ENCODE measurements around the gene VPS26C. TPM values are rescaled to one million over a fixed set of nuclear protein-coding genes. Genes with fewer than 3 reads are reported as not detected.

VPS26C gene
- total RNA-seq, 1 experiment from 2014 or later = 62.8 TPM

- TF ChIP-seq GABPB1 (CRISPR knock-in tag; IDR thresholded peaks at IDR 0.05) (no peak), ATF3 (CRISPR knock-in tag; conservative IDR thresholded peaks at IDR 0.05) (no peak), ATF2 (CRISPR knock-in tag; IDR thresholded peaks at IDR 0.05; ENCODE audit: borderline replicate concordance, low read depth) (no peak)
- TF ChIP-seq, protein P1, sequence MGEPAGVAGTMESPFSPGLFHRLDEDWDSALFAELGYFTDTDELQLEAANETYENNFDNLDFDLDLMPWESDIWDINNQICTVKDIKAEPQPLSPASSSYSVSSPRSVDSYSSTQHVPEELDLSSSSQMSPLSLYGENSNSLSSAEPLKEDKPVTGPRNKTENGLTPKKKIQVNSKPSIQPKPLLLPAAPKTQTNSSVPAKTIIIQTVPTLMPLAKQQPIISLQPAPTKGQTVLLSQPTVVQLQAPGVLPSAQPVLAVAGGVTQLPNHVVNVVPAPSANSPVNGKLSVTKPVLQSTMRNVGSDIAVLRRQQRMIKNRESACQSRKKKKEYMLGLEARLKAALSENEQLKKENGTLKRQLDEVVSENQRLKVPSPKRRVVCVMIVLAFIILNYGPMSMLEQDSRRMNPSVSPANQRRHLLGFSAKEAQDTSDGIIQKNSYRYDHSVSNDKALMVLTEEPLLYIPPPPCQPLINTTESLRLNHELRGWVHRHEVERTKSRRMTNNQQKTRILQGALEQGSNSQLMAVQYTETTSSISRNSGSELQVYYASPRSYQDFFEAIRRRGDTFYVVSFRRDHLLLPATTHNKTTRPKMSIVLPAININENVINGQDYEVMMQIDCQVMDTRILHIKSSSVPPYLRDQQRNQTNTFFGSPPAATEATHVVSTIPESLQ (CRISPR knock-in tag; IDR thresholded peaks at IDR 0.05) = no peak
Measured at GRCh38 chr21:37245151-37245550, 22.0 kb downstream of the VPS26C start (continued).

DNA sequence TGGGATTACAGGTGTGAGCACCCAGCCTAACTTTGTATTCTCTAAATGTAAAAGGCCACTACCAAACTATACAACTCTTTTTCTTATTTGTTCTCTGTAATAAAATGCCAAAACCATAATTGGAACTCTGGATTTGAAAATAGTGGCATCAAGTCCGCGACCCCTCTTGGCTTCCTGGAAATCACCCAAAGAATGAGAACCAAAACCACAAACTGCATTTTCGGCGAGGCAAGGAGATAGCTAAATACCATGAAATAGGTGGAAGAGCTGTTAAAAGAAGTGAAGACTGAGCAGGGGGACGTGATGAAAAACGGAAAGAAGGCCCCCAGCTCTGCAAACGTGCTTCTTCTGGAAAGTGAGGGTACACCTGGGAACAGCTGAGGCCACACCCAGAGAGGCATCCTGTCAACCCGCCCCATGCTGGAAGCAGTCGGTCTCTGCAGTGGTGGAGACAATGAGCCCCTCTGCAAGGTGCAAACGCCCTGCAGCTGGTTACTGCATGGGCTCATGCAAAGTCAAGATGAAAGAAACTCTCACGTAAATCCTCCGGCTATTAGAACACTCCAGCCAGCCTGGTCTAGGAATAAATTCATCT, 22.5 kb downstream of the VPS26C start:
- ChIA-PET CTCF (no interaction called here), POLR2A (no interaction called here)
- Mint-ChIP-seq H3K9me3 (no peaks in the 10 kb centered on the region), H3K36me3 (peaks cover 10% of the 10 kb centered on the region; the same call in 1 of the 2 replicates), H3K4me1 (peaks cover 40% of the 10 kb centered on the region), H3K27ac (peak overlapping the region; percentile 33; the same call in 1 of the 2 replicates), H3K4me3 (no peak overlapping the region), H3K27me3 (ENCODE audit: low read depth) (no peaks in the 10 kb centered on the region)
- TF ChIP-seq, protein P2, sequence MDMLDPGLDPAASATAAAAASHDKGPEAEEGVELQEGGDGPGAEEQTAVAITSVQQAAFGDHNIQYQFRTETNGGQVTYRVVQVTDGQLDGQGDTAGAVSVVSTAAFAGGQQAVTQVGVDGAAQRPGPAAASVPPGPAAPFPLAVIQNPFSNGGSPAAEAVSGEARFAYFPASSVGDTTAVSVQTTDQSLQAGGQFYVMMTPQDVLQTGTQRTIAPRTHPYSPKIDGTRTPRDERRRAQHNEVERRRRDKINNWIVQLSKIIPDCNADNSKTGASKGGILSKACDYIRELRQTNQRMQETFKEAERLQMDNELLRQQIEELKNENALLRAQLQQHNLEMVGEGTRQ (CRISPR knock-in tag; IDR thresholded peaks at IDR 0.05) = no peak
- TF ChIP-seq, protein P3, sequence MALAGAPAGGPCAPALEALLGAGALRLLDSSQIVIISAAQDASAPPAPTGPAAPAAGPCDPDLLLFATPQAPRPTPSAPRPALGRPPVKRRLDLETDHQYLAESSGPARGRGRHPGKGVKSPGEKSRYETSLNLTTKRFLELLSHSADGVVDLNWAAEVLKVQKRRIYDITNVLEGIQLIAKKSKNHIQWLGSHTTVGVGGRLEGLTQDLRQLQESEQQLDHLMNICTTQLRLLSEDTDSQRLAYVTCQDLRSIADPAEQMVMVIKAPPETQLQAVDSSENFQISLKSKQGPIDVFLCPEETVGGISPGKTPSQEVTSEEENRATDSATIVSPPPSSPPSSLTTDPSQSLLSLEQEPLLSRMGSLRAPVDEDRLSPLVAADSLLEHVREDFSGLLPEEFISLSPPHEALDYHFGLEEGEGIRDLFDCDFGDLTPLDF (CRISPR knock-in tag; IDR thresholded peaks at IDR 0.05) = no peak
- TF ChIP-seq STAT6 (CRISPR knock-in tag; conservative IDR thresholded peaks at IDR 0.05; ENCODE audit: low read depth) = no peak
- no peak for TF ChIP-seq FOXP1 (CRISPR knock-in tag; IDR thresholded peaks at IDR 0.05; ENCODE audit: borderline replicate concordance)
- no peak for TF ChIP-seq ESRRA (CRISPR knock-in tag; IDR thresholded peaks at IDR 0.05; ENCODE audit: borderline replicate concordance)
- no peak for TF ChIP-seq TEAD1 (CRISPR knock-in tag; IDR thresholded peaks at IDR 0.05)
- no peak for TF ChIP-seq NR1H2 (CRISPR knock-in tag; IDR thresholded peaks at IDR 0.05)
- ATAC-seq = peak; percentile 84
- no peak for DNase-seq (ENCODE audit: low spot score)

- Mint-ChIP-seq H3K27ac (no peak overlapping the region), H3K9me3 (no peaks in the 10 kb centered on the region), H3K4me1 (peaks cover 40% of the 10 kb centered on the region), H3K4me3 (no peak overlapping the region), H3K27me3 (ENCODE audit: low read depth) (no peaks in the 10 kb centered on the region), H3K36me3 (peaks cover 13% of the 10 kb centered on the region; the same call in 1 of the 2 replicates)
- ATAC-seq (no peak), DNase-seq (ENCODE audit: low spot score) (no peak)
- ChIA-PET POLR2A (no interaction called here), CTCF (interaction anchor here (0.9 kb wide), 1 partner anchor 89 kb away, joined by 3 read pairs; no protein-coding TSS in a partner anchor)
- no peak for TF ChIP-seq SMAD4 (CRISPR knock-in tag; IDR thresholded peaks at IDR 0.05)
- no peak for TF ChIP-seq ZNF317 (CRISPR knock-in tag; IDR thresholded peaks at IDR 0.05; ENCODE audit: borderline replicate concordance, low read depth)
- TF ChIP-seq ATF3 (CRISPR knock-in tag; conservative IDR thresholded peaks at IDR 0.05) = no peak
- no peak for TF ChIP-seq SOX15 (CRISPR knock-in tag; IDR thresholded peaks at IDR 0.05)
- no peak for TF ChIP-seq NR1H2 (CRISPR knock-in tag; IDR thresholded peaks at IDR 0.05)
- TF ChIP-seq, protein P4, sequence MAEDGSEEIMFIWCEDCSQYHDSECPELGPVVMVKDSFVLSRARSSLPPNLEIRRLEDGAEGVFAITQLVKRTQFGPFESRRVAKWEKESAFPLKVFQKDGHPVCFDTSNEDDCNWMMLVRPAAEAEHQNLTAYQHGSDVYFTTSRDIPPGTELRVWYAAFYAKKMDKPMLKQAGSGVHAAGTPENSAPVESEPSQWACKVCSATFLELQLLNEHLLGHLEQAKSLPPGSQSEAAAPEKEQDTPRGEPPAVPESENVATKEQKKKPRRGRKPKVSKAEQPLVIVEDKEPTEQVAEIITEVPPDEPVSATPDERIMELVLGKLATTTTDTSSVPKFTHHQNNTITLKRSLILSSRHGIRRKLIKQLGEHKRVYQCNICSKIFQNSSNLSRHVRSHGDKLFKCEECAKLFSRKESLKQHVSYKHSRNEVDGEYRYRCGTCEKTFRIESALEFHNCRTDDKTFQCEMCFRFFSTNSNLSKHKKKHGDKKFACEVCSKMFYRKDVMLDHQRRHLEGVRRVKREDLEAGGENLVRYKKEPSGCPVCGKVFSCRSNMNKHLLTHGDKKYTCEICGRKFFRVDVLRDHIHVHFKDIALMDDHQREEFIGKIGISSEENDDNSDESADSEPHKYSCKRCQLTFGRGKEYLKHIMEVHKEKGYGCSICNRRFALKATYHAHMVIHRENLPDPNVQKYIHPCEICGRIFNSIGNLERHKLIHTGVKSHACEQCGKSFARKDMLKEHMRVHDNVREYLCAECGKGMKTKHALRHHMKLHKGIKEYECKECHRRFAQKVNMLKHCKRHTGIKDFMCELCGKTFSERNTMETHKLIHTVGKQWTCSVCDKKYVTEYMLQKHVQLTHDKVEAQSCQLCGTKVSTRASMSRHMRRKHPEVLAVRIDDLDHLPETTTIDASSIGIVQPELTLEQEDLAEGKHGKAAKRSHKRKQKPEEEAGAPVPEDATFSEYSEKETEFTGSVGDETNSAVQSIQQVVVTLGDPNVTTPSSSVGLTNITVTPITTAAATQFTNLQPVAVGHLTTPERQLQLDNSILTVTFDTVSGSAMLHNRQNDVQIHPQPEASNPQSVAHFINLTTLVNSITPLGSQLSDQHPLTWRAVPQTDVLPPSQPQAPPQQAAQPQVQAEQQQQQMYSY (CRISPR knock-in tag; IDR thresholded peaks at IDR 0.05) = no peak
- TF ChIP-seq, protein P5, sequence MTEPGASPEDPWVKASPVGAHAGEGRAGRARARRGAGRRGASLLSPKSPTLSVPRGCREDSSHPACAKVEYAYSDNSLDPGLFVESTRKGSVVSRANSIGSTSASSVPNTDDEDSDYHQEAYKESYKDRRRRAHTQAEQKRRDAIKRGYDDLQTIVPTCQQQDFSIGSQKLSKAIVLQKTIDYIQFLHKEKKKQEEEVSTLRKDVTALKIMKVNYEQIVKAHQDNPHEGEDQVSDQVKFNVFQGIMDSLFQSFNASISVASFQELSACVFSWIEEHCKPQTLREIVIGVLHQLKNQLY (CRISPR knock-in tag; IDR thresholded peaks at IDR 0.05) = no peak
- no peak for TF ChIP-seq IRF1 (CRISPR knock-in tag; IDR thresholded peaks at IDR 0.05)
Measured at GRCh38 chr21:37243961-37244360, 23.2 kb downstream of the VPS26C start.
